Measurements from ENCODE around the gene FBP2.

The FBP2 gene

DNA sequence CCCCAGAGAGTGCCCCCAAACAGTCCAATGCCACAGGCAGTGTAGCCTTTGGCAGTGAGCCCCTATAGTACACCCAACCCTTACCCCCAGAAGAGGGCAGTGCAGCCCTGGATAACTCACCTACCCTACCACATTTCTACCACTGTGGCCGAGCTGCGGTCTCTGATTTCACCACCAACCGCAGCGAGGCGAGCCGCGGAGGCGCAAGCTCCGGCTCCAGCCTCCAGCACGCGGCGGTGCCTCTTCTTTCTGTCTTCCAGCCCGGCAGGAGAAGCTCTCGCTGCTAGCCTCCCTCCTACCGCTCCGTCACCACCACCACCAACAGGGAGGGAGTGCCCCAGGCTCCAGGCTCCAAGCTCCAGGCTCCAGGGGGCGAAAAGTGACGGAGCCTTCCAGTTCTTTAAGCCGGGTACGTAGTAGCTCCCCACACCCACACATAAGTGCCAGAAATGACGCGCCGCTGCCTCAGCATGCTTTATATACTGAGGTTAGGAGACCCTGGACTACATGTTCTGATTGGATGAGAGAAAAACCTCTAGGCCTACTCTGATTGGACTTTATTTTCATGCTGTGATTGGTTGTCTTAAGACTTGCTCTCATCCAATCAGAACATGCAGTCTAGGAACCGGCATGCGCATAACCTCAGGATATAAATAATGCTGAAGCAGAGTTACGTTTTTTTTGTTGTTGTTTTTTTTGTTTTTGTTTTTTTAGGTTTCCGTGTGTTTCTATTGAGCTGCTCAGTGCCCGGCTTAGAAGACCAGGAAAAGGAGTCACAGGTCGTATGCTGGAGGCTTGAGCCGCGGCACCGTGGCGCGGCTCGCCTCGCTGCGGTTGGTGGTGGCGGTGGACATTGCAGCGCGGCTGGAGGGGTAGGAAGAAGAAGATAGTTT, 38.9 kb downstream of the FBP2 start, which contains the start of gene PCAT7:
TSS of gene PCAT7 (plus strand) at position 645 of the 893 bp plus-strand sequence.
- TF ChIP-seq, protein P1, sequence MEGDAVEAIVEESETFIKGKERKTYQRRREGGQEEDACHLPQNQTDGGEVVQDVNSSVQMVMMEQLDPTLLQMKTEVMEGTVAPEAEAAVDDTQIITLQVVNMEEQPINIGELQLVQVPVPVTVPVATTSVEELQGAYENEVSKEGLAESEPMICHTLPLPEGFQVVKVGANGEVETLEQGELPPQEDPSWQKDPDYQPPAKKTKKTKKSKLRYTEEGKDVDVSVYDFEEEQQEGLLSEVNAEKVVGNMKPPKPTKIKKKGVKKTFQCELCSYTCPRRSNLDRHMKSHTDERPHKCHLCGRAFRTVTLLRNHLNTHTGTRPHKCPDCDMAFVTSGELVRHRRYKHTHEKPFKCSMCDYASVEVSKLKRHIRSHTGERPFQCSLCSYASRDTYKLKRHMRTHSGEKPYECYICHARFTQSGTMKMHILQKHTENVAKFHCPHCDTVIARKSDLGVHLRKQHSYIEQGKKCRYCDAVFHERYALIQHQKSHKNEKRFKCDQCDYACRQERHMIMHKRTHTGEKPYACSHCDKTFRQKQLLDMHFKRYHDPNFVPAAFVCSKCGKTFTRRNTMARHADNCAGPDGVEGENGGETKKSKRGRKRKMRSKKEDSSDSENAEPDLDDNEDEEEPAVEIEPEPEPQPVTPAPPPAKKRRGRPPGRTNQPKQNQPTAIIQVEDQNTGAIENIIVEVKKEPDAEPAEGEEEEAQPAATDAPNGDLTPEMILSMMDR (IDR thresholded peaks at IDR 0.05; ENCODE audit: insufficient read depth, low read length), result peak; percentile 65
- TF ChIP-seq POLR2AphosphoS5 (IDR thresholded peaks at IDR 0.05; ENCODE audit: low read depth) (0 out of 2 replicates have a peak, but pooled peaks have one; percentile 53), GABPA (IDR thresholded peaks at IDR 0.05; ENCODE audit: low read depth) (no peak)
- TF ChIP-seq, protein P2, sequence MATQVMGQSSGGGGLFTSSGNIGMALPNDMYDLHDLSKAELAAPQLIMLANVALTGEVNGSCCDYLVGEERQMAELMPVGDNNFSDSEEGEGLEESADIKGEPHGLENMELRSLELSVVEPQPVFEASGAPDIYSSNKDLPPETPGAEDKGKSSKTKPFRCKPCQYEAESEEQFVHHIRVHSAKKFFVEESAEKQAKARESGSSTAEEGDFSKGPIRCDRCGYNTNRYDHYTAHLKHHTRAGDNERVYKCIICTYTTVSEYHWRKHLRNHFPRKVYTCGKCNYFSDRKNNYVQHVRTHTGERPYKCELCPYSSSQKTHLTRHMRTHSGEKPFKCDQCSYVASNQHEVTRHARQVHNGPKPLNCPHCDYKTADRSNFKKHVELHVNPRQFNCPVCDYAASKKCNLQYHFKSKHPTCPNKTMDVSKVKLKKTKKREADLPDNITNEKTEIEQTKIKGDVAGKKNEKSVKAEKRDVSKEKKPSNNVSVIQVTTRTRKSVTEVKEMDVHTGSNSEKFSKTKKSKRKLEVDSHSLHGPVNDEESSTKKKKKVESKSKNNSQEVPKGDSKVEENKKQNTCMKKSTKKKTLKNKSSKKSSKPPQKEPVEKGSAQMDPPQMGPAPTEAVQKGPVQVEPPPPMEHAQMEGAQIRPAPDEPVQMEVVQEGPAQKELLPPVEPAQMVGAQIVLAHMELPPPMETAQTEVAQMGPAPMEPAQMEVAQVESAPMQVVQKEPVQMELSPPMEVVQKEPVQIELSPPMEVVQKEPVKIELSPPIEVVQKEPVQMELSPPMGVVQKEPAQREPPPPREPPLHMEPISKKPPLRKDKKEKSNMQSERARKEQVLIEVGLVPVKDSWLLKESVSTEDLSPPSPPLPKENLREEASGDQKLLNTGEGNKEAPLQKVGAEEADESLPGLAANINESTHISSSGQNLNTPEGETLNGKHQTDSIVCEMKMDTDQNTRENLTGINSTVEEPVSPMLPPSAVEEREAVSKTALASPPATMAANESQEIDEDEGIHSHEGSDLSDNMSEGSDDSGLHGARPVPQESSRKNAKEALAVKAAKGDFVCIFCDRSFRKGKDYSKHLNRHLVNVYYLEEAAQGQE (IDR thresholded peaks at IDR 0.05; ENCODE audit: insufficient replicate concordance, low read depth), result no peak
- Histone ChIP-seq H3K4me3 (replicated peaks; ENCODE audit: insufficient read depth, low read length) (no peak within 1 kb of the TSS), H3K27me3 (ENCODE audit: insufficient read depth, poor library complexity, severe bottlenecking) (peaks cover 31% of the 10 kb centered on the region), H3K27ac (replicated peaks) (no peak within 1 kb of the TSS)
- DNase-seq (ENCODE audit: low read depth in 1 of 2, low spot score in 1 of 2), result peak; percentile 65 to 90

DNA sequence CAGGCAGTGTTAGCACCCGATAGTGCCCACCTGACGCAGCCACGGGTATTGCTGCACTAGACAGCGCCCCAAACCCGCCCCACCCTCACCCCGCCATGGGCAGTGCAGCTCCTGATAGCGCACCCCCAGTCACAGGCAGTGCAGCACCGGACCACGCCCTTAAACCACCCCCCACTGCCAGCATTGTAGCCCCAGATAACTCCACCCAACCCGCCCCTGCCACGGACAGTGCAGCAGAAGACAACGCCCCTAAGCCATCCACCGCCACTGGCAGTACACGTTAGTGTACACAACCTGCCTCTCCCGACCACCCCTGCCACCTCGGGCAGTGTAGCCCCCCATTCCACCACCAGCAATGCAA, 39.6 kb downstream of the FBP2 start:
- peaks cover 31% of the 10 kb centered on the region for H3K27me3 ChIP-seq (ENCODE audit: insufficient read depth, poor library complexity, severe bottlenecking)
- H3K4me3 ChIP-seq (replicated peaks; ENCODE audit: insufficient read depth, low read length), result no peak overlapping the region
- TF ChIP-seq, protein P1 (IDR thresholded peaks at IDR 0.05; ENCODE audit: insufficient read depth, low read length), result no peak
- TF ChIP-seq, protein P2 (IDR thresholded peaks at IDR 0.05; ENCODE audit: insufficient replicate concordance, low read depth), result no peak
- TF ChIP-seq POLR2AphosphoS5 (IDR thresholded peaks at IDR 0.05; ENCODE audit: low read depth), result no peak
- no peak for TF ChIP-seq SPI1 (IDR thresholded peaks at IDR 0.05; ENCODE audit: borderline replicate concordance, low read depth)
- no peak for TF ChIP-seq GABPA (IDR thresholded peaks at IDR 0.05; ENCODE audit: low read depth)
- DNase-seq (ENCODE audit: low read depth in 1 of 2, low spot score in 1 of 2), result no peak
- H3K27ac ChIP-seq (replicated peaks), result no peak overlapping the region

DNA sequence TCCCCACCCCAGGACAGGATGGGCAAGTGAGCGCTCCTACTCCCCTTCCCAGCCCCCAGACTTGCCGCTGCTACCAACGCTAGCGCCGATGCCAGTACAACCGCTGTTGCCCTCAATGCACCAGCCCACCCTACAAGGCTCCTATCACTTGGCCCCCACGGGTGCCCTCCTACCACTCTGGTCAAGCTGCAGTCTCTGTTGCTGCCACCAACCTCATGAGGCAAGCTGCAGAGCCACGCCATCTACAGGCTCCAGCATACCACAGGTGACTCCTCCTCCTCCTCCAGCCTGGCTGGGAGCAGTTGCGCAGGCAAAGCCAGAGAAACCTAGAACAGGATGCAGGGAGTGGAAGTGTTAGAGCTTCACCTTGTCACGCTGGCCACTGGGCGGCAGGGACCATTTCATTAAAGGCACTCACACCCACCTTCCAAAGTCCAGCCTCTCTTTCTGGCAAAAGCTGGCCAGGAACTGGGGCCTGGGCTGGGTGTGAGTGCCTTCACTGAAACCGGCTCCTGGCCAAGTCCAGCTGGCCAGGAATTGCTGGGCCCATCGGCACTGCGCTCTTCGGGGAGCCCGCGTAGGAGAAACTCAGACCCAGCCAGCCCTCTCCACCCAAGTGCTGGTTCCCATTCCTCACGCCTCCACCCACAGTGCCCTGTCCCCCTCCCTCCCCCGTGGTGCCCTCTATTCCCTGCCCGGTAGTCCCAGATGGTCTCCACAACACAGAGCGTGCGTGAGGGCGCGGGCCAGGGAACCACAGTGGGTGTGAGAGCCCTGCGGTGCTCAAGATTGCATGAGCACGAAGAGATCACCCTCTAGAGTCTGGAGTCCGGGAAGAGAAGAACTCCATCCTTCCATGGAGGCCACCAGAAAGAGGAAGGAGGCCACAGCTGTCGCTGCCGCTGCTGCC, 40.3 kb downstream of the FBP2 start:
- Histone ChIP-seq H3K4me3 (replicated peaks; ENCODE audit: insufficient read depth, low read length) (no peak overlapping the region), H3K27ac (replicated peaks) (no peak overlapping the region), H3K27me3 (ENCODE audit: insufficient read depth, poor library complexity, severe bottlenecking) (peaks cover 29% of the 10 kb centered on the region)
- peak in 1 of 2 experiments; percentile 18 for DNase-seq (ENCODE audit: low read depth in 1 of 2, low spot score in 1 of 2)
- TF ChIP-seq, protein P1 (IDR thresholded peaks at IDR 0.05; ENCODE audit: insufficient read depth, low read length), result no peak
